Prostate gland (tissue), 2 donors: ENCODE measurements around the gene GNB5. TPM values are rescaled to one million over a fixed set of nuclear protein-coding genes. Genes with fewer than 3 reads are reported as not detected.

Experiments
- DNase-seq: peaks from one replicate; pipeline ENCODE4 v3.0.0-alpha.2; 2019; ENCODE audit warnings: low spot score
- H3K27ac ChIP-seq, 2 donors: fragments of 200-600 bp; sonication (generic); 2 replicates each; pipeline ENCODE4 v1.5.1; 2017 to 2019
- H3K27me3 ChIP-seq: fragments of 200-600 bp; sonication (generic); replicated peaks from 2 replicates; pipeline ENCODE4 v1.5.1; 2019; ENCODE audit not compliant: insufficient read depth
- H3K36me3 ChIP-seq, 2 donors: fragments of 200-600 bp; sonication (generic); 1 replicate in 1 of 2; 2 replicates in 1 of 2; pipeline versions ENCODE4 v1.5.1 to v1.8.1; 2017 to 2019
- H3K4me1 ChIP-seq: fragments of 200-600 bp; sonication (generic); replicated peaks from 2 replicates; pipeline ENCODE4 v1.5.1; 2019
- H3K4me3 ChIP-seq, 2 donors: fragments of 200-600 bp; sonication (generic); 2 replicates each; pipeline ENCODE4 v1.5.1; 2017 to 2019
- H3K9me3 ChIP-seq: fragments of 200-600 bp; sonication (generic); 2 replicates; pipeline ENCODE4 v1.5.1; 2017
- CTCF ChIP-seq, 4 experiments: fragments of 200-600 bp in 2 of 4; fragments of 450-650 bp in 2 of 4; sonication (generic) in 2 of 4; IDR thresholded peaks; 1 replicate in 3 of 4; 2 replicates in 1 of 4; pipeline ENCODE4 v1.5.1; 2016 to 2019; ENCODE audit warnings: antibody characterized with exemption in 4 of 4, mild to moderate bottlenecking in 2 of 4, moderate library complexity in 2 of 4
- POLR2A ChIP-seq: fragments of 450-650 bp; IDR thresholded peaks from one replicate; pipeline ENCODE4 v1.6.1; 2016; ENCODE audit warnings: antibody characterized with exemption, mild to moderate bottlenecking
- POLR2AphosphoS5 ChIP-seq: sonication (generic); formaldehyde crosslinking; IDR thresholded peaks from one replicate; pipeline ENCODE4 v1.6.1; 2017; ENCODE audit warnings: antibody characterized with exemption
- WGBS: methylation state at CpG from one replicate; pipeline ENCODE4 v1.1.5; 2018; 5-methylcytosine and 5-hydroxymethylcytosine counted together
- intact Hi-C: fragments of 100-400 bp; cut with DNase I; formaldehyde crosslinking; loops from one replicate; pipeline ENCODE4 v1.14.2; 2022
- total RNA-seq, 2 donors: library from RNA; depleted of rRNA; stranded (reverse); fragments of >200 nt; gene quantifications; one replicate each; pipeline ENCODE4 v1.1.0, GENCODE V29; 2016

Gene GNB5
- total RNA-seq, 2 donors from 2014 or later, result 23.3 to 85.7 TPM

DNA sequence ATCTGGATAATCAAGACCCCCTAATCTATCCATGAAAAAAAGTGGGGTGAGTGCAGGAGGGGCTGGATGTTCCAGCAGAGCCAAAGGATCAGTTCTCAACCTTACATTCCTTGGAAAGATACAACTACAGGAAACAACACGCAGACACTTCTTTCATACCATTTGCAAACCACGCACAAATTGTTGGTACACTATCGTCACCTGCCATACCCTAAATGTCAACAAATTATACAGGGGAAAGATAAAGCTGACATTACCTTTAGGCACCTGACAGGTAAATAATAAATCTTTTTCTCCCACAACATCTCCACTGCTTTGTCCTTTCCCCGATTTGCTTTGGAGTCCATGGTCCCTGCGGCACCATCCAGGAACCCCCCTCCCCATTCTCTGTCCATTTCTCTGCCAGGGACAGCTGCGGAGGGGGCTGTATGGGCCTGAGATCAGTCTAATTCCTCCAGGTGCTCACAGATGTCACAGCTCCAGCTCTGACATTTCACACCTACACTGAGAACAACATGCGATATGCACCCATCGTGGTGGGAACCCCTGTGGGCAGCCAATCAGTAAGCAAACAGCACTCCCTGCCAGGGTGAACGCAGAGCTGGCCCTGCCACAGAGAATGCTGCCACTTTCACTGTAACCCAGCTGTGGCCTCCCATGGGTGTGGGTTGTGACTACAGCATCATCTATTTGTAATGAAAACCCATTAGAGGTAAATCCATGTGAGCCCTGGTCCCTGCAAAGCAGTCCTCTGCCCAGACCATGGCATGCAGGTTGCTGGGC lies 41.0 kb downstream of the GNB5 start:
- Histone ChIP-seq H3K27ac (no peak overlapping the region), H3K36me3 (peaks cover 0 to 5% of the 10 kb centered on the region in 2 donors), H3K4me1 (no peaks in the 10 kb centered on the region), H3K27me3 (no peaks in the 10 kb centered on the region), H3K9me3 (no peaks in the 10 kb centered on the region), H3K4me3 (no peak overlapping the region)
- intact Hi-C loops, result no loop called here
- DNase-seq, result no peak
- TF ChIP-seq CTCF (IDR thresholded peaks at IDR 0.05), result no peak
- TF ChIP-seq POLR2AphosphoS5, result no peak
- TF ChIP-seq POLR2A, result no peak
- WGBS, result 72% methylated on average over 9 of the region's 9 CpGs

DNA sequence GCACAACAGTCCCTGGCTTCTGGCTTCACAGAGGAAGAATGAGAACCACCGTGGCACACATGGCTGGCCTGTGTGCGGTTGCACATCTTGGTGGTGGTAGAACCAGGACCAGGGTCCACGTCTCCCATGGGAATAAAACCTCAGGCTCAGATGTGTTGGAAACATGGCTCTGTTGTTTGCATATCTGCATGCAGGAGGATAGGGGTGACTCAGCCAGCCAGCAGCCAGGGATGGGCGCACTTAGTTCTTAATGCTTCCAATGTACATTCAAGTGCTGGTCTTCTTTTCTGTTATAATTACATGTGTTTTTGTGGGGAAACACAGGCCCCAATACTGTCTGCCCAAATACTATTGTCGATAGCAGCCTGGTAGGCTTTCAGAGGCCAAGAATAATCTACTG lies 42.8 kb downstream of the GNB5 start:
- Histone ChIP-seq H3K4me1 (no peaks in the 10 kb centered on the region), H3K27ac (no peak overlapping the region), H3K9me3 (no peaks in the 10 kb centered on the region), H3K36me3 (peaks cover 0 to 5% of the 10 kb centered on the region in 2 donors), H3K27me3 (no peaks in the 10 kb centered on the region), H3K4me3 (no peak overlapping the region)
- no peak for DNase-seq
- WGBS, result 95% methylated on average over 5 of the region's 5 CpGs
- no peak for TF ChIP-seq POLR2A
- no peak for TF ChIP-seq POLR2AphosphoS5
- no peak for TF ChIP-seq CTCF (IDR thresholded peaks at IDR 0.05)
- intact Hi-C loops, result no loop called here

- DNase-seq, result no peak
- TF ChIP-seq CTCF (IDR thresholded peaks at IDR 0.05) (no peak), POLR2A (no peak), POLR2AphosphoS5 (no peak)
- H3K4me1 ChIP-seq, result no peaks in the 10 kb centered on the region
- no peak overlapping the region for H3K27ac ChIP-seq
- H3K36me3 ChIP-seq, result peaks cover 0 to 5% of the 10 kb centered on the region in 2 donors
- 74% methylated on average over 3 of the region's 3 CpGs for WGBS
- H3K4me3 ChIP-seq, result no peak overlapping the region
- no peaks in the 10 kb centered on the region for H3K9me3 ChIP-seq
- H3K27me3 ChIP-seq, result no peaks in the 10 kb centered on the region
- intact Hi-C loops, result no loop called here
Measured at GRCh38 chr15:52146776-52147175, 44.4 kb downstream of the GNB5 start.

GRCh38 chr15:52146261-52146660 lies 44.9 kb downstream of the GNB5 start:
- no peaks in the 10 kb centered on the region for H3K9me3 ChIP-seq
- WGBS, result 100% methylated on average over 2 of the region's 2 CpGs
- peaks cover 0 to 5% of the 10 kb centered on the region in 2 donors for H3K36me3 ChIP-seq
- no peak overlapping the region for H3K27ac ChIP-seq
- no peaks in the 10 kb centered on the region for H3K27me3 ChIP-seq
- TF ChIP-seq POLR2AphosphoS5 (no peak), CTCF (IDR thresholded peaks at IDR 0.05) (no peak), POLR2A (no peak)
- no peak for DNase-seq
- intact Hi-C loops, result no loop called here
- H3K4me3 ChIP-seq, result no peak overlapping the region
- H3K4me1 ChIP-seq, result no peaks in the 10 kb centered on the region

DNA sequence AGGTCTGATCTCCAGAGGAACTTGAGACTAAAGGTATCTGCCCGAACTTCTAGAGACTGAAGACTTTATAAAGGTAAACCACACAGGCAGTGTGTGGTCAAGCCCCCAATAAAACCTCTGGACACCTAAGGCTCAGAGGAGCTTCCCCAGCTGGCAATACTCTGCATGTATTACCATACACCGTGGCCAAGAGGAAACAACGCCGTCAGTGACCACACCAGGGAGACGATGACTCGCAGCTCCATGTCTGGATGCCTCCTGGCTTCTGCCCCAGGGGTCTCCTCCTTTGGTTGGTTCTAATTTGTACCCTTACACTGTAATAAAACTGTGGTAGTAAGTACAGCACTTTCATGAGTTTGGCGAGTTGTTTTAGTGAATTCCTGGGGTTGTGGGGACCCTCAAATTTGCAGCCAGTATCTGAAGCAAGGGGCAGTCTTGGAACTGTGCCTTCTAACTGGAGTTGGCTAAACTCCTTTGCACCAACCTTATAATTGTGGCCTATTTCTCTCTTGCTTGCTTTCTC lies 46.5 kb downstream of the GNB5 start:
- 90% methylated on average over 7 of the region's 7 CpGs for WGBS
- no peak overlapping the region for H3K27ac ChIP-seq
- intact Hi-C loops, result loop anchor here (5.0 kb wide), 1 partner anchor 257 kb away; no protein-coding TSS in a partner anchor

More for the DNA sequence above, 46.5 kb downstream of the GNB5 start:
- DNase-seq, result no peak
- Histone ChIP-seq H3K9me3 (no peaks in the 10 kb centered on the region), H3K27me3 (no peaks in the 10 kb centered on the region), H3K4me1 (no peaks in the 10 kb centered on the region), H3K4me3 (no peak overlapping the region), H3K36me3 (peaks cover 0 to 5% of the 10 kb centered on the region in 2 donors)
- TF ChIP-seq CTCF (IDR thresholded peaks at IDR 0.05) (no peak), POLR2A (no peak), POLR2AphosphoS5 (no peak)
